ENCODE results near the gene WNK2.

WNK2 gene

DNA sequence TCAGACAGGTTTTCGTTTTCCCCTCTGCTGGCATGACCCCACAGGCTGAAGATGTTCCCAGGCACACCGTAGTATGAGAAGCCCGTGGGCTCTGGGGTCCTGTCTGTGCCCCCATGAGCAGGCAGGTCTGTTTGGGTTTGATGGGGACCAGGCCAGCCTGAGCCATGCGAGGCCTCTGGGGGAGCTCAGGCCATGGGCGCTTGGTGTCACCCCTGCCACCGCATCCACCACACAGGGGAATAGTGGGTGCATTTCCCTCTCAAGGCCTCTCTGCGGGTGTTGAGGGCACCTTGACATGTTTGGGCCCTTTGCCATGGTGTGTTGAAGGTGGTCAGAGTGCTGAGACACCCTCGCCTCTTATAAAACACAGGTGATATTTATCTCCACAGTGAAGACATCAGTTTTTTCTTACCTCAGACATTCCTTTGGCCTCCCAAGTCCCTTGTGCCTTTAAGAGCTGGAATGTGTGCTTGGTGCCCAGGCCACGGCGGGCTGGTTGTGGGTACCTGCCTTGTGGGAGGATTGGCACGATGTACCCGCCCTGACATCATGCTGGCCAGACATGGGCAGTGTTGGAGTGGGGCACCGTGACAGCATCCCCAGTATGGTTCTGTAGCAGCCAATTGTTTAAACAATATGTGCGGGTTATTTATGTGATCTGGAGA is 68.3 kb downstream of the WNK2 start:
- Histone ChIP-seq H3K27ac (replicated peaks) (no peak overlapping the region), H3K27me3 (ENCODE audit: insufficient read depth, poor library complexity, severe bottlenecking) (no peaks in the 10 kb centered on the region), H3K4me3 (replicated peaks; ENCODE audit: insufficient read depth, low read length) (no peak overlapping the region)
- TF ChIP-seq POLR2AphosphoS5 (IDR thresholded peaks at IDR 0.05; ENCODE audit: low read depth) (no peak), GABPA (IDR thresholded peaks at IDR 0.05; ENCODE audit: low read depth) (no peak), SPI1 (IDR thresholded peaks at IDR 0.05; ENCODE audit: borderline replicate concordance, low read depth) (no peak)
- TF ChIP-seq, protein P1, sequence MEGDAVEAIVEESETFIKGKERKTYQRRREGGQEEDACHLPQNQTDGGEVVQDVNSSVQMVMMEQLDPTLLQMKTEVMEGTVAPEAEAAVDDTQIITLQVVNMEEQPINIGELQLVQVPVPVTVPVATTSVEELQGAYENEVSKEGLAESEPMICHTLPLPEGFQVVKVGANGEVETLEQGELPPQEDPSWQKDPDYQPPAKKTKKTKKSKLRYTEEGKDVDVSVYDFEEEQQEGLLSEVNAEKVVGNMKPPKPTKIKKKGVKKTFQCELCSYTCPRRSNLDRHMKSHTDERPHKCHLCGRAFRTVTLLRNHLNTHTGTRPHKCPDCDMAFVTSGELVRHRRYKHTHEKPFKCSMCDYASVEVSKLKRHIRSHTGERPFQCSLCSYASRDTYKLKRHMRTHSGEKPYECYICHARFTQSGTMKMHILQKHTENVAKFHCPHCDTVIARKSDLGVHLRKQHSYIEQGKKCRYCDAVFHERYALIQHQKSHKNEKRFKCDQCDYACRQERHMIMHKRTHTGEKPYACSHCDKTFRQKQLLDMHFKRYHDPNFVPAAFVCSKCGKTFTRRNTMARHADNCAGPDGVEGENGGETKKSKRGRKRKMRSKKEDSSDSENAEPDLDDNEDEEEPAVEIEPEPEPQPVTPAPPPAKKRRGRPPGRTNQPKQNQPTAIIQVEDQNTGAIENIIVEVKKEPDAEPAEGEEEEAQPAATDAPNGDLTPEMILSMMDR (IDR thresholded peaks at IDR 0.05; ENCODE audit: insufficient read depth, low read length), result no peak
- TF ChIP-seq, protein P2, sequence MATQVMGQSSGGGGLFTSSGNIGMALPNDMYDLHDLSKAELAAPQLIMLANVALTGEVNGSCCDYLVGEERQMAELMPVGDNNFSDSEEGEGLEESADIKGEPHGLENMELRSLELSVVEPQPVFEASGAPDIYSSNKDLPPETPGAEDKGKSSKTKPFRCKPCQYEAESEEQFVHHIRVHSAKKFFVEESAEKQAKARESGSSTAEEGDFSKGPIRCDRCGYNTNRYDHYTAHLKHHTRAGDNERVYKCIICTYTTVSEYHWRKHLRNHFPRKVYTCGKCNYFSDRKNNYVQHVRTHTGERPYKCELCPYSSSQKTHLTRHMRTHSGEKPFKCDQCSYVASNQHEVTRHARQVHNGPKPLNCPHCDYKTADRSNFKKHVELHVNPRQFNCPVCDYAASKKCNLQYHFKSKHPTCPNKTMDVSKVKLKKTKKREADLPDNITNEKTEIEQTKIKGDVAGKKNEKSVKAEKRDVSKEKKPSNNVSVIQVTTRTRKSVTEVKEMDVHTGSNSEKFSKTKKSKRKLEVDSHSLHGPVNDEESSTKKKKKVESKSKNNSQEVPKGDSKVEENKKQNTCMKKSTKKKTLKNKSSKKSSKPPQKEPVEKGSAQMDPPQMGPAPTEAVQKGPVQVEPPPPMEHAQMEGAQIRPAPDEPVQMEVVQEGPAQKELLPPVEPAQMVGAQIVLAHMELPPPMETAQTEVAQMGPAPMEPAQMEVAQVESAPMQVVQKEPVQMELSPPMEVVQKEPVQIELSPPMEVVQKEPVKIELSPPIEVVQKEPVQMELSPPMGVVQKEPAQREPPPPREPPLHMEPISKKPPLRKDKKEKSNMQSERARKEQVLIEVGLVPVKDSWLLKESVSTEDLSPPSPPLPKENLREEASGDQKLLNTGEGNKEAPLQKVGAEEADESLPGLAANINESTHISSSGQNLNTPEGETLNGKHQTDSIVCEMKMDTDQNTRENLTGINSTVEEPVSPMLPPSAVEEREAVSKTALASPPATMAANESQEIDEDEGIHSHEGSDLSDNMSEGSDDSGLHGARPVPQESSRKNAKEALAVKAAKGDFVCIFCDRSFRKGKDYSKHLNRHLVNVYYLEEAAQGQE (IDR thresholded peaks at IDR 0.05; ENCODE audit: insufficient replicate concordance, low read depth), result no peak
- DNase-seq (ENCODE audit: low read depth in 1 of 2, low spot score in 1 of 2), result no peak

DNA sequence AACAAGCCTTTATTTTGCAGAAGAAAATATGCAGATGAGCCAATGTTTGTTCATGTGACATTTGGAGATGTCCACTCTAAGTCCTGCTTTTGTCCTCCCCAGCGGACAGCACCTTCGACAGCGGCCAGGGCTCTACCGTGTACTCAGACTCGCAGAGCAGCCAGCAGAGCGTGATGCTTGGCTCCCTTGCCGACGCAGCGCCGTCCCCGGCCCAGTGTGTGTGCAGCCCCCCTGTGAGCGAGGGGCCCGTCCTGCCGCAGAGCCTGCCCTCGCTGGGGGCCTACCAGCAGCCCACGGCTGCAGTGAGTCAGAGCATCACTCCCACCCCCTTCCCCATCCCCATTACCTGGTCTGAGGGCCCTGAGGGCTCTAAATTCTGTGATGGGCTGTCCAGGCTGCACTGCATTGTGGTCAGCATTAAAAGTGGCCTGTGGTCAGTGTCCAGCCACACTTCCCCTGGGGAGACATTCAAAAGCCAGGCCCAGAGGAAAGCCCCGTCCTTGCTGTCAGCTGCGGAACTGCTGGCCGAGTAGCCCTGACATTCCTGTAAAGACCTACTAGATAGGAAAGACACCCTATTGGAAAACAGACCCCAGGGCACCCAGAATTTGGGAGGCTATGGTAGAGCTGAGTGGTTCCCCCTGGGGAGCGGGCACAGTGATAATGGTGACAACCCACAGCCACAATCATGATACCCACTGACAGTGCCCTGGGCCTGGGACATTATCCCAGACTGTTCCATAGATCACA is 69.0 kb downstream of the WNK2 start:
- TF ChIP-seq SPI1 (IDR thresholded peaks at IDR 0.05; ENCODE audit: borderline replicate concordance, low read depth) (no peak), GABPA (IDR thresholded peaks at IDR 0.05; ENCODE audit: low read depth) (no peak), POLR2AphosphoS5 (IDR thresholded peaks at IDR 0.05; ENCODE audit: low read depth) (no peak)
- TF ChIP-seq, protein P2 (IDR thresholded peaks at IDR 0.05; ENCODE audit: insufficient replicate concordance, low read depth), result no peak
- TF ChIP-seq, protein P1 (IDR thresholded peaks at IDR 0.05; ENCODE audit: insufficient read depth, low read length), result no peak
- no peak for DNase-seq (ENCODE audit: low read depth in 1 of 2, low spot score in 1 of 2)
- Histone ChIP-seq H3K4me3 (replicated peaks; ENCODE audit: insufficient read depth, low read length) (no peak overlapping the region), H3K27ac (replicated peaks) (no peak overlapping the region), H3K27me3 (ENCODE audit: insufficient read depth, poor library complexity, severe bottlenecking) (no peaks in the 10 kb centered on the region)

DNA sequence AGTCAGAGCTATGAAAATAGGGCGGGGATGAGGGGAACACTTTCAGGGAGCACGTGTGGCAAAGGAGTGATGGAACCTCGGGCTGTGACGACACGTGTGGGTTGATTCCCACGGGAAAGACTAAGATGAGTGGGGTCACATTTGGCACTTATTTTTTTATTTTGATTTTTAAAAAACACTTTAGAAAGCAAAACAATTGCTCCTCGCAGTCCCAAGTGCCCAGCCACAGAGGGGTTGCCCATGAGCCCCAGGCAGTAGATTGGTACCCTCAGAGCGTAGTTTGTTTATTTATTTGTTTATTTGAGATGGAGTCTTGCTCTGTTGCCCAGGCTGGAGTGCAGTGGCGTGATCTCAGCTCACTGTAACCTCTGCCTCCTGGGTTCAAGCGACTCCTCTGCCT is 69.7 kb downstream of the WNK2 start:
- H3K4me3 ChIP-seq (replicated peaks; ENCODE audit: insufficient read depth, low read length), result no peak overlapping the region
- DNase-seq (ENCODE audit: low read depth in 1 of 2, low spot score in 1 of 2), result no peak
- H3K27me3 ChIP-seq (ENCODE audit: insufficient read depth, poor library complexity, severe bottlenecking), result no peaks in the 10 kb centered on the region
- no peak overlapping the region for H3K27ac ChIP-seq (replicated peaks)
- TF ChIP-seq, protein P2 (IDR thresholded peaks at IDR 0.05; ENCODE audit: insufficient replicate concordance, low read depth), result no peak
- TF ChIP-seq GABPA (IDR thresholded peaks at IDR 0.05; ENCODE audit: low read depth) (no peak), POLR2AphosphoS5 (IDR thresholded peaks at IDR 0.05; ENCODE audit: low read depth) (no peak), SPI1 (IDR thresholded peaks at IDR 0.05; ENCODE audit: borderline replicate concordance, low read depth) (no peak)
- TF ChIP-seq, protein P1 (IDR thresholded peaks at IDR 0.05; ENCODE audit: insufficient read depth, low read length), result no peak

All from HL-60 (cell line).